ENCODE results near the gene PNPLA2. TPM values are rescaled to one million over a fixed set of nuclear protein-coding genes. Genes with fewer than 3 reads are reported as not detected.

Gene PNPLA2
- total and polyA plus RNA-seq, 10 of the 15 experiments (the other 5 are each of a cell fraction or from before 2014, with no cell fraction given) = 0.19 to 34.0 (median 8.1) TPM

GRCh38 chr11:803467-803742 lies 15.3 kb upstream of the PNPLA2 start:
- Histone ChIP-seq H3K4me3 (no peak overlapping the region; the same call in 1 of the 2 replicates), H3K9me3 (replicated peaks; ENCODE audit: control insufficient read depth, insufficient read depth, low read length) (no peaks in the 10 kb centered on the region), H3K4me2 (ENCODE audit: control insufficient read depth, insufficient read depth) (peak overlapping the region; percentile 95), H3K27me3 (replicated peaks in 1 of 2; ENCODE audit: control insufficient read depth in 2 of 2, insufficient read depth in 2 of 2, low read length in 1 of 2) (no peaks in the 10 kb centered on the region), H4K20me1 (ENCODE audit: control insufficient read depth, insufficient read depth) (no peaks in the 10 kb centered on the region), H3K27ac (ENCODE audit: control insufficient read depth, insufficient read depth) (no peak overlapping the region), H3K79me2 (ENCODE audit: control insufficient read depth, insufficient read depth, low read length) (peaks cover 13% of the 10 kb centered on the region), H2AFZ (ENCODE audit: control insufficient read depth, low read depth, low read length) (no peak overlapping the region), H3K9ac (ENCODE audit: control insufficient read depth, insufficient read depth, low read length) (peak overlapping the region; percentile 90; the same call in 1 of the 2 replicates), H3K4me1 (ENCODE audit: control insufficient read depth, insufficient read depth, low read length) (peaks cover 12% of the 10 kb centered on the region), H3K36me3 (ENCODE audit: control insufficient read depth in 2 of 2, insufficient read depth in 2 of 2, low read length in 1 of 2) (peaks cover 0 to 10% of the 10 kb centered on the region in 2 experiments; a peak in 2 of 4 replicates)
- no peak for DNase-seq (ENCODE audit: low read depth, low spot score)
- intact Hi-C loops (cut with micrococcal nuclease; ENCODE audit: unreplicated experiment) (no loop called here), in situ Hi-C loops (cut with MboI) (loop anchor here (25.0 kb wide), 1 partner anchor 1584 kb away; the partner anchor contains the start of gene CD81)
- no TSS peak for BruUV-seq (replicated peaks)
- no peak for ATAC-seq
- TF ChIP-seq HCFC1 (IDR thresholded peaks at IDR 0.05; ENCODE audit: low read length) = no peak
- TF ChIP-seq DPF2 (IDR thresholded peaks at IDR 0.05) = no peak
- TF ChIP-seq ELK1 (IDR thresholded peaks at IDR 0.05; ENCODE audit: low read depth, low read length) = no peak
- TF ChIP-seq GABPA (IDR thresholded peaks at IDR 0.05; ENCODE audit: low read depth) = no peak
- TF ChIP-seq MXI1 (IDR thresholded peaks at IDR 0.05; ENCODE audit: low read depth, low read length) = no peak
- no peak for TF ChIP-seq MTA2 (IDR thresholded peaks at IDR 0.05; ENCODE audit: low read depth)
- RAD21 ChIA-PET (ENCODE audit: unreplicated experiment) = no interaction called here
- FAIRE-seq = no peak
- SMC1A ChIA-PET (ENCODE audit: uncharacterized antibody, unreplicated experiment) = no interaction called here
- 92% methylated on average over 8 of the region's 8 CpGs for WGBS (ENCODE audit: insufficient coverage, insufficient replicate concordance, low lambda C conversion rate, missing lambda C conversion rate)
- POLR2A ChIA-PET = interaction anchor here (2.7 kb wide), 1 partner anchor 16 kb away, joined by 9 read pairs; the partner anchor contains the start of gene PNPLA2
- CTCF ChIA-PET = no interaction called here

Measured in GM12878 (cell line).